ENCODE measurements around the gene ASPHD2.

The ASPHD2 gene

DNA sequence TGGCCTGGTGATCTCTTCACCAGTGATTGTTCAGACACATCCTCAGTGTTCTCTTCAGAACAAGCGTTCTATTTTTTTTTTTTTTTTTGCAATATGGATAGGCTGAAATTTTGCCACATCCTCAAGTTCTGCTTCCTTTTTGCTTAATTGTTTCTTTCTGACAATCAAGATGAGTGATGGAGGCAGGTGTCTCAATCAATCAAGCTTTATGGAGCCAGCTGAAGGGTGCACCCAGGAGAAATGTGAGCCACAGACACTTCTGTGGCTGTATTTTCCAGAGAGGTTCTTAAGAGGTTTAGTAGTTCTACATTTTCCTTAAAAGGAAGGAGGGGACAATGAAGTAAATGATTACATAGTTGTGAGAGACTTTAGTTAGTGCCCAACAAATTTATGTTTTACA lies 43.9 kb upstream of the ASPHD2 start:
- DNase-seq (ENCODE audit: low spot score) (no peak), ATAC-seq (ENCODE audit: low read depth) (no peak)
- TF ChIP-seq, protein P1, sequence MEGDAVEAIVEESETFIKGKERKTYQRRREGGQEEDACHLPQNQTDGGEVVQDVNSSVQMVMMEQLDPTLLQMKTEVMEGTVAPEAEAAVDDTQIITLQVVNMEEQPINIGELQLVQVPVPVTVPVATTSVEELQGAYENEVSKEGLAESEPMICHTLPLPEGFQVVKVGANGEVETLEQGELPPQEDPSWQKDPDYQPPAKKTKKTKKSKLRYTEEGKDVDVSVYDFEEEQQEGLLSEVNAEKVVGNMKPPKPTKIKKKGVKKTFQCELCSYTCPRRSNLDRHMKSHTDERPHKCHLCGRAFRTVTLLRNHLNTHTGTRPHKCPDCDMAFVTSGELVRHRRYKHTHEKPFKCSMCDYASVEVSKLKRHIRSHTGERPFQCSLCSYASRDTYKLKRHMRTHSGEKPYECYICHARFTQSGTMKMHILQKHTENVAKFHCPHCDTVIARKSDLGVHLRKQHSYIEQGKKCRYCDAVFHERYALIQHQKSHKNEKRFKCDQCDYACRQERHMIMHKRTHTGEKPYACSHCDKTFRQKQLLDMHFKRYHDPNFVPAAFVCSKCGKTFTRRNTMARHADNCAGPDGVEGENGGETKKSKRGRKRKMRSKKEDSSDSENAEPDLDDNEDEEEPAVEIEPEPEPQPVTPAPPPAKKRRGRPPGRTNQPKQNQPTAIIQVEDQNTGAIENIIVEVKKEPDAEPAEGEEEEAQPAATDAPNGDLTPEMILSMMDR (IDR thresholded peaks at IDR 0.05; ENCODE audit: poor library complexity, severe bottlenecking), result no peak
- Histone ChIP-seq H3K4me3 (ENCODE audit: severe bottlenecking) (no peak overlapping the region), H3K4me1 (ENCODE audit: insufficient read depth, poor library complexity, severe bottlenecking) (no peaks in the 10 kb centered on the region), H3K36me3 (ENCODE audit: low read depth) (no peaks in the 10 kb centered on the region), H3K27me3 (ENCODE audit: insufficient read depth, poor library complexity, severe bottlenecking) (peaks cover 3% of the 10 kb centered on the region), H3K27ac (ENCODE audit: poor library complexity, severe bottlenecking) (no peak overlapping the region), H3K9me3 (ENCODE audit: severe bottlenecking) (no peaks in the 10 kb centered on the region)

DNA sequence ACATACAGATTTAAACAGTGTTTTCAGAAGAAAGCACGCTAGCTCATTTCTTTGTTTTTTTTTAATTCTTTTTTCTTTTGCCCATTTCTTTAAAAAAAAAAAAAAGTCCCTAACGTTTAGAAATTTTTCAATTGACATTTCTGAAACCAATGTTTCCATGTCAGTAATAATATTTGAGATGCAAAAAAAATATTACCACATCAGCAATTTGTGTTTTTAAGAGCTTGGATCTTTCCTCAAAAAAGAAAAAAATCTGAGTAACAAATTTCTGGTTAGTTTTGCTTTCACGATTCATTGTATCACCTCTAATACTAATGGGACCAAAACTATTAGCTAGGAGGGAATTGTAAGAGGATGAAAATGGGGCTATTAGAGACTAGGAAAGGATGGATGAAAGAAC lies 39.9 kb upstream of the ASPHD2 start:
- H3K36me3 ChIP-seq (ENCODE audit: low read depth), result no peaks in the 10 kb centered on the region
- H3K27ac ChIP-seq (ENCODE audit: poor library complexity, severe bottlenecking), result no peak overlapping the region
- no peaks in the 10 kb centered on the region for H3K27me3 ChIP-seq (ENCODE audit: insufficient read depth, poor library complexity, severe bottlenecking)
- TF ChIP-seq, protein P1 (IDR thresholded peaks at IDR 0.05; ENCODE audit: poor library complexity, severe bottlenecking), result no peak
- H3K4me3 ChIP-seq (ENCODE audit: severe bottlenecking), result no peak overlapping the region
- no peaks in the 10 kb centered on the region for H3K4me1 ChIP-seq (ENCODE audit: insufficient read depth, poor library complexity, severe bottlenecking)
- DNase-seq (ENCODE audit: low spot score) (no peak), ATAC-seq (ENCODE audit: low read depth) (no peak)
- H3K9me3 ChIP-seq (ENCODE audit: severe bottlenecking), result no peaks in the 10 kb centered on the region

GRCh38 chr22:26391091-26391490 lies 38.0 kb upstream of the ASPHD2 start:
- no peaks in the 10 kb centered on the region for H3K27me3 ChIP-seq (ENCODE audit: insufficient read depth, poor library complexity, severe bottlenecking)

DNA sequence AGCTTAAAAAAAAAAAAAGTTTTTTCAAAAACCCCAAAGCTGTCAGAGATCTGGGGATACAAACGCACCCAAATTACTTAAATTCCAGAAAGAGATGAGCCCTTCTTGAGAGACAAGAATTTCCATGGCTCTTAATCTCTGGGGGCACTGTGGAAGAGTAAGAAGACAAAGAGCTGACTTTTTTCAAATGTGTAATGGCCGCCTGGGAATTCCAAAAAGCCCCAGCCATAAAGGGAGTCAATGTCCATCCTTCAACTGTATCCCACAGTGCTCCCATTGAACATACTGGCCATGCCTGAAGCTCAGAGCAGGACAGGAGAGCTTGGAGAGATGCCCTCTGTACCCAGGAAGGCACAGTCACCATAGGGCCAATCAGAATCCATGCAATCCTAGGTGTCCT lies 37.4 kb upstream of the ASPHD2 start:
- H3K9me3 ChIP-seq (ENCODE audit: severe bottlenecking), result no peaks in the 10 kb centered on the region
- ATAC-seq (ENCODE audit: low read depth) (no peak), DNase-seq (ENCODE audit: low spot score) (no peak)
- no peak overlapping the region for H3K27ac ChIP-seq (ENCODE audit: poor library complexity, severe bottlenecking)
- TF ChIP-seq, protein P1 (IDR thresholded peaks at IDR 0.05; ENCODE audit: poor library complexity, severe bottlenecking), result no peak
- no peak overlapping the region for H3K4me3 ChIP-seq (ENCODE audit: severe bottlenecking)
- H3K4me1 ChIP-seq (ENCODE audit: insufficient read depth, poor library complexity, severe bottlenecking), result no peaks in the 10 kb centered on the region
- H3K36me3 ChIP-seq (ENCODE audit: low read depth), result no peaks in the 10 kb centered on the region
- H3K27me3 ChIP-seq (ENCODE audit: insufficient read depth, poor library complexity, severe bottlenecking), result no peaks in the 10 kb centered on the region

More at GRCh38 chr22:26391091-26391490, 38.0 kb upstream of the ASPHD2 start:
- Histone ChIP-seq H3K36me3 (ENCODE audit: low read depth) (no peaks in the 10 kb centered on the region), H3K4me1 (ENCODE audit: insufficient read depth, poor library complexity, severe bottlenecking) (no peaks in the 10 kb centered on the region), H3K4me3 (ENCODE audit: severe bottlenecking) (no peak overlapping the region), H3K27ac (ENCODE audit: poor library complexity, severe bottlenecking) (no peak overlapping the region), H3K9me3 (ENCODE audit: severe bottlenecking) (no peaks in the 10 kb centered on the region)
- DNase-seq (ENCODE audit: low spot score) (no peak), ATAC-seq (ENCODE audit: low read depth) (no peak)
- TF ChIP-seq, protein P1 (IDR thresholded peaks at IDR 0.05; ENCODE audit: poor library complexity, severe bottlenecking), result no peak

DNA sequence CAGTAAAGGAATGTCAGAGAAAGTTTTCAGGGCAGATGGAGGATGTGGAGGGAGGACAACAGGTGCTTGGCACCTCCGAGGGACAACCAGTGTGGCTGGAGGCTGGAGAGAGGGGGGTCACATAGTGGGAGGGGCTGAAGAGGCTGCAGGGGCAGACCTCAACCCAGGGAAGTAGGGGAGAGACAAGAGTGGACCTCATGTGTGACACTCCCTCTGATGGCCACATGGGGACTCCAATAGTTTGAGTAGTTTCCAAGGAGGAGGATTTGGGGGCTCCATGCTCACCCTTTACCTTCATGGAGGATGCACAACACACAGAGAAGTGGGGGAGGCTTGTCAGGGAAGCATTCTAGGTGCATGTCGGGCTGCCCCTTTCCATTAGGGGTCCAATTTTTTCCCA lies 35.1 kb upstream of the ASPHD2 start:
- Histone ChIP-seq H3K36me3 (ENCODE audit: low read depth) (no peaks in the 10 kb centered on the region), H3K4me1 (ENCODE audit: insufficient read depth, poor library complexity, severe bottlenecking) (no peaks in the 10 kb centered on the region), H3K9me3 (ENCODE audit: severe bottlenecking) (no peaks in the 10 kb centered on the region), H3K27me3 (ENCODE audit: insufficient read depth, poor library complexity, severe bottlenecking) (no peaks in the 10 kb centered on the region), H3K27ac (ENCODE audit: poor library complexity, severe bottlenecking) (no peak overlapping the region), H3K4me3 (ENCODE audit: severe bottlenecking) (no peak overlapping the region)
- TF ChIP-seq, protein P1 (IDR thresholded peaks at IDR 0.05; ENCODE audit: poor library complexity, severe bottlenecking), result peak; percentile 9
- DNase-seq (ENCODE audit: low spot score) (no peak), ATAC-seq (ENCODE audit: low read depth) (no peak)

Measured in RWPE2 (cell line).